GM12872 (cell line): ENCODE measurements around the gene MTCH1.

ENCODE experiments used
- TF ChIP-seq, protein P1 (sequence below): IDR thresholded peaks from 3 replicates; pipeline ENCODE4 v1.5.1; 2011; ENCODE audit warnings: low read depth, mild to moderate bottlenecking, low read length, moderate library complexity; ENCODE audit not compliant: insufficient read depth

The MTCH1 gene

DNA sequence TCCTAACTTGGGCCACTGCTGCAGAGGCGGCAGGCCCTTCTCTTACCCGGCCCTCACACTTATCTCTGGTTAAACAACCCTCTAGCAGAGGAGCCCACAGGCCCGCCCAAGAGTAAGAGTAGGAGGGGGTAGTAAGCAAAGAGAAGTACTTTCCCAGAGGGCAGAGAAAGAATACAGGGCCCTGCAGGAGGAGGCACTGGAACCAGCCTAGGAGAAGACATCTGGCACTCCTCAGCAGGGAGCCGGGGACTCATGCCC, 10.1 kb downstream of the MTCH1 start:
- TF ChIP-seq, protein P1, sequence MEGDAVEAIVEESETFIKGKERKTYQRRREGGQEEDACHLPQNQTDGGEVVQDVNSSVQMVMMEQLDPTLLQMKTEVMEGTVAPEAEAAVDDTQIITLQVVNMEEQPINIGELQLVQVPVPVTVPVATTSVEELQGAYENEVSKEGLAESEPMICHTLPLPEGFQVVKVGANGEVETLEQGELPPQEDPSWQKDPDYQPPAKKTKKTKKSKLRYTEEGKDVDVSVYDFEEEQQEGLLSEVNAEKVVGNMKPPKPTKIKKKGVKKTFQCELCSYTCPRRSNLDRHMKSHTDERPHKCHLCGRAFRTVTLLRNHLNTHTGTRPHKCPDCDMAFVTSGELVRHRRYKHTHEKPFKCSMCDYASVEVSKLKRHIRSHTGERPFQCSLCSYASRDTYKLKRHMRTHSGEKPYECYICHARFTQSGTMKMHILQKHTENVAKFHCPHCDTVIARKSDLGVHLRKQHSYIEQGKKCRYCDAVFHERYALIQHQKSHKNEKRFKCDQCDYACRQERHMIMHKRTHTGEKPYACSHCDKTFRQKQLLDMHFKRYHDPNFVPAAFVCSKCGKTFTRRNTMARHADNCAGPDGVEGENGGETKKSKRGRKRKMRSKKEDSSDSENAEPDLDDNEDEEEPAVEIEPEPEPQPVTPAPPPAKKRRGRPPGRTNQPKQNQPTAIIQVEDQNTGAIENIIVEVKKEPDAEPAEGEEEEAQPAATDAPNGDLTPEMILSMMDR, result no peak

DNA sequence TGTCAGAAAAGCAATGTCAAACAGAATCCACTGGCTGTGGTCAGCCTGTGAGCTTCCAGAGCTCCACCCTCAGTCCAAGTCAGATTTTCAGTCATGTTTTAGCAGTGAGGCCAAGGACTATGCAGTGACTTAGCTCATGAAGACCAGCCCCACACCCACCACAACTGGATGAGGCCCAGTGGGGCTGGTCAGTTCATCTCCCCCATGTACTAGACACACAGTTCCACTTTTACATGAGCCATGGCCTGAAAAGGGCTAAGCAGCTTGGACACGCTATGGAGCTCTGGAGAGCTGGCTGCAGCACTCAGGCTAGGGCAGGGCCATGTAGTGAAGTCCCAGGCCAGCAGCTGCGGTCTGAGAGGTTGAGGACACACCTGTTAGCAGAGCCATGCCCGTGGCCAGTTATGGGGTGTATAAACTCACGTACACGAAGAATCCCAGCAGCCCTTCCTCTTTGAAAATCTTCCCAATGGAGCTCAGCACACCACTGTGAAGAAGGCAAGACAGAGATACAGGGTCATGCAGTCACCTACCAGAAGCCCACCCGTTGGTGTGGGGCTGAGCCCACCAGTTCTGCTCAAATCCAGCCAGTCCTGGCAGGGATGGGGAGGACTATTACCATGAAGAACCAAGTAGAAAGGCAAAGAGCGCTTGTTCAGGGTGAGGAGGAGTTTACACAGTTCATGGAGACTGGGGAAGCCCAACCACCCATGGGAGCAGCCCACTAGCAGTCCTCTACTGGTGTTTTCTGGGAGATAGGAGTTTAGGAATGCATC, 10.6 kb downstream of the MTCH1 start:
- TF ChIP-seq, protein P1, result no peak

DNA sequence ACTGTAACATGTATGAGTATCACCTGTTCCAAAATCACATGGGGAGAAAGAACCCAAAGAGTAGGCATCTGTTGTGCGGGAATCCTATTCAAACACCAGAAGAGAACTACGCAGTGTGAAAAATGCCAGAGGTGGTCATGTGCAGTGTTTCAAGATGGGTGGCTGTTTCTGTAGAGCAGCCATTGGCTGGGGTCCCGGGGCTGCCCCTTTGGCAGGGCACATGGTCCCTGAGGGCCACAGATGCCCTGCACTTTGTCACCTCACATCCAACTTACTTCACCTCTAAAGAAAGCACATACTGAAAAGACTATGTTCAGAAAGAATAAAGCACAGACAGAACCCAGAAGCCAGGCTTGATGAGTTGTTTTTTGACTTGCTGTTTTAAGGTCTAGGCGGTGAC, 12.3 kb downstream of the MTCH1 start:
- TF ChIP-seq, protein P1, result no peak

DNA sequence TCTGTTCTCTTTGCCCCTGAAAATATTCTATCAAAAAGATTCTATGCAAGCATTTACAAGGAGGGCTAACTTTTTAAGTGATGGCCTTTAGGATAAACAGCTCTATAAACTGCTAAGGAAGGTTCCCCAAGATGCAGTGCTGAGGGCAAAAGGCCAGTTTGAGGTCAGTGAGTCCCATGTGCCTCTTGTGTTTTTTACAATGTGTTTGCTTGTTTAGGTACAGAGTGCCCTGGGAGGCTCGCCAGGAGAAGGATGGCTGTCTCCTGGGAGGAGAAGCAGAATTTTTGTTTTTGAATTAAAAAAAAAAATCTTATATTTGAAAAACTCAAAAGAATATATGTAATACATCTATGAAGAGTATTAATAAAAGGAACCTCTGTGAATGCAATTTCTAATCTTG, 12.8 kb downstream of the MTCH1 start:
- TF ChIP-seq, protein P1, result no peak

DNA sequence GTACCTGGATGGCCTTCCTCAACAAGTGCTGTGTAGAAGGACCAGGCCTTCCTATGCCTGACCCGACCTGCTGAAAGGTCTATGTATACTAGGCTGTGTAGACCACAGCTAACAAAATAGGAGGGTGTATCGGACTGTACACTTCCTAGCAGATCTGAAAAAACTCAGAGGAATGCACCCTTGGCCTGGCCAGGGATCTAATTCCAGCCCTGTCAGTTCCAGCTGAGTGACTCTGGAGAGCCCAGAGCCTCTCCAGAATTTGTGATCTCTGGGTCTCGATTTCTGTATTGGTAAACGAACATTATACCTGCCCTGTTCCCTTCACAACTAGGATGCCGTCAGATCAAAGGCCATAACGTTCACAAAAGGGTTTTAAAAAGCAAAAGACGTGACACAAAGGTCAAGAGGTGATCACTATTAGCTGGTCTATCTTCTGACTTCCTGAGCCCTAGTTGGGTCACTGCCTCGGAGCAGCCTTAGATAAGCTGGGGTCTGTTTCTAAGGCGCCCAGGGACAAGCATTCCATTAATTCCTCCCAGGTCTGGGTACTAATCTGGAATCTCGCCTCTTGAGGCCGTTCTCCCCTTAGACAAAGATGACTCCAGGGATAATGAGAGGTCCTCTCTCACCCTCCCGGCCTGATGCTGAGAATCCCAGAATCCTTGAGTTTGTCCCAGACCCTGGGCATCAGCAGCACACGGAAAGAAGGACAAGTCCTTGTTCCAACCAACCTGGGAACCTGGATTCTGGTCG, 13.9 kb downstream of the MTCH1 start:
- TF ChIP-seq, protein P1, result no peak

DNA sequence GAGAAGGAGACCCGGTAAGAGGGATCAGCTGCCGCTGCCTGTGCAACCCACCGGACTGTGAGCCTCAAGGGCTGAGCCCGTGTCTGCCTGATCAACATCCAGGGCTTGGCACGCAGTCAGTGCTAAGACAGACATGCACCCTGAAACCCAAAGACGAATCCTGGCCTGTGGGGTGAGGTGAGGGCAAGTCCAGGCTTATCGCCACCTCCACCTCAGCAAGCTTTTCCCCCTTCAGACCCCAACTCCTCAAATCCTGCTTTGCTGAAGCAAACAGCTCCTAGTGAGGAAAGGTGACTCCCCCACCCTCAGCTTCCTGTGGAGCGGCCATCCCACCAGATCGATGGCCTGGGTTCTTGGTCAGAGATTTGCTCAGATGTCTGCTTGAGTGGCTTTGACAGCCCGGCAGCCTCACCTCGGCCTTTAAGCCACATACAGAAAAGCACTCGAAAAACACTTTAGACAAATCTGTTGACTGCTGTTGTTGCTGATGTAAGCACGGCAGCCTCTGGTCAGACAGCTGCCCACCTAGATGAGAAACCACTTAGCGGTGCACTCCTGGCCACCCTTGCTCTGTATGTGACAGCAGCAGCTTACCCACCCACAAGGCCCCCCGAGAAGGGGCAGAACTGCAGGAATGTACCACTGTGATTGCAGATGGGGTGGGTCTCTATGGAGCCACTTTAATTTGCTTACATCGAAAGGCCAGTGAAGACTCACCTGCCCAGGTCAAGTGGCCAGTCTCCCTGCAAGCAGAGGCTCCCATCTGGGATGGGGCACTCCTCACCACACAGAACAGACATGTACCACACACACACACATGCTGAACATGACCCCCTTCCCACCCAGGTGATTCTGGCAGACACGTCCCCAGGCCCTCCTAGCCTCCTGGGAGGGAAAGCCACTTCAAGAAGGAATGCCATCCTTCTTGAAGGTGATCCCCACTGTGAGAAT, 14.8 kb downstream of the MTCH1 start:
- TF ChIP-seq, protein P1, result no peak

DNA sequence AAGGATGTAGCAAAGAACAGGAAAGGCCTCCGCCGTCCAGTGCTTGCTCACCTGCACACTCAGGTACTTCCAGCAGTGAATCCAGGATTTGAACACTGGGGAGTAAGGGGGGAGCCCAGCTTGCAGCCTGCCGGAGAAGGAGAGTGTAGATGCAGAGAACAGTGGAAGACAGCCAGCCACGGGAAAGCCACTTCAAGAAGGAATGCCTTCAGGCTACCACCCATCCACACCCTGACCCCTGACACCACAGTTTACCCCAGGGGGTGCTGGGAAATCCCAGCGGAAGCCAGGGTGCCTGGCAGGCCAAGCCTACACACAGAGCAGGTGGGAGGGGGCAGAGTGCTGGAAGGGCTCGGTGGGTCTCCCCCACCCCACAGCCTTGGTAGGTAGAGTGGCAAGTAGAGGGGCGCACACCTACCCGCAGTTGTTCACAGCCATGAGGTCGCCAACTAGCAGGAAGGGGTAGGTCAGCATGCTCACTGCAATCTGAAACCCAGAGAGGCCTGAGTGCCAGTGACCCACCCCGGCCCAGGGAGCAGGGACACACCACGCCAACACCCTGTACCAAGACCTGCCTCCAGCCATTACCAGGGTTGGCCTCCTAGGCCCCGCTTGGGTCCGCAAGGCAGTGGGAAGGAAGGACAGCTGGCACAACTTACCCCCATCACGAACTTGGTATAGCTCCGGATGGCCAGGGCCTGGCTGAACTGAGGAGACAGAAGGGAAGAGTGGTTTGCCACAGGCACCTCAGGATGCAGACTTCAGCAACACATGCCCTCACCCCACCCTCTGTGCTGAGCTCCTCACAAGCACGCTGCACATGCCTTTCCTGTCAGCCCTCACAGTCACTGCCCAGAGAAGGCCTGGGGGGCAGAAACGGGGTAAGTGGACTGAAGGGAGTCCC, 15.8 kb downstream of the MTCH1 start:
- TF ChIP-seq, protein P1, result no peak
